ENCODE data around the gene ALOX12B. TPM values are rescaled to one million over a fixed set of nuclear protein-coding genes. Genes with fewer than 3 reads are reported as not detected.

The ALOX12B gene
- total RNA-seq, 4 donors from 2014 or later, result 131 to 246 (median 157) TPM

DNA sequence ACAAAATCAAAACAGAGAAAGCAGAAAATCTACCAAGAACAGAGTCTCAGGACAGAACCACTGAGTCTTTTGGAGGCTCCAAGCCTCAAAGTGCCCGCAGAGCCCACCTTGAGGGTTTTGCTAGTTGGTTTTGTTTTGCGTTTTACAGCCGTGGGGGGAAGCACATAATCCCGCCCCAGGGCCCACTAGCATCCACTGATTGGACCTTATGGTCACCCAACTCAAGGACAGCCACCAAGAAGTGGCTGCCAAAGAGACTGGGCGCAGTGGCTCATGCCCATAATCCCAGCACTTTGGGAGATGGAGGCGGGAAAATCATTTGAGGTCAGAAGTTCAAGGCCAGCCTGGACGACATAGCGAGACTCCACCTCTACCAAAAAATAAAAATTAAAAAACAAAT, 38.8 kb downstream of the ALOX12B start:
- intact Hi-C loops (cut with DNase I; ENCODE audit: low total_unique reads), result no loop called here
- TF ChIP-seq CTCF (IDR thresholded peaks at IDR 0.05), result no peak
- no peak for TF ChIP-seq POLR2A (IDR thresholded peaks at IDR 0.05)
- DNase-seq (ENCODE audit: low spot score in 2 of 2), result peak in 1 of 2 donors; percentile 60
- no peak overlapping the region for H3K4me3 ChIP-seq (ENCODE audit: low read depth, poor library complexity, severe bottlenecking)
- WGBS, 2 donors, result 89 to 91% methylated on average over 8 of the region's 8 CpGs

GRCh38 chr17:8048236-8048635, 39.3 kb downstream of the ALOX12B start:
- TF ChIP-seq CTCF (IDR thresholded peaks at IDR 0.05) (no peak), POLR2A (IDR thresholded peaks at IDR 0.05) (no peak)
- peak in 1 of 2 donors; percentile 62 for DNase-seq (ENCODE audit: low spot score in 2 of 2)
- WGBS, 2 donors, result 94% methylated on average over 8 of the region's 12 CpGs
- intact Hi-C loops (cut with DNase I; ENCODE audit: low total_unique reads), result no loop called here
- no peak overlapping the region for H3K4me3 ChIP-seq (ENCODE audit: low read depth, poor library complexity, severe bottlenecking)

GRCh38 chr17:8047769-8048110, 39.8 kb downstream of the ALOX12B start:
- no peak overlapping the region for H3K4me3 ChIP-seq (ENCODE audit: low read depth, poor library complexity, severe bottlenecking)
- intact Hi-C loops (cut with DNase I; ENCODE audit: low total_unique reads), result no loop called here
- DNase-seq (ENCODE audit: low spot score in 2 of 2), result peak in 1 of 2 donors; percentile 76
- no peak for TF ChIP-seq CTCF (IDR thresholded peaks at IDR 0.05)
- TF ChIP-seq POLR2A (IDR thresholded peaks at IDR 0.05), result no peak
- WGBS, 2 donors, result 93% methylated on average over 4 of the region's 4 CpGs

DNA sequence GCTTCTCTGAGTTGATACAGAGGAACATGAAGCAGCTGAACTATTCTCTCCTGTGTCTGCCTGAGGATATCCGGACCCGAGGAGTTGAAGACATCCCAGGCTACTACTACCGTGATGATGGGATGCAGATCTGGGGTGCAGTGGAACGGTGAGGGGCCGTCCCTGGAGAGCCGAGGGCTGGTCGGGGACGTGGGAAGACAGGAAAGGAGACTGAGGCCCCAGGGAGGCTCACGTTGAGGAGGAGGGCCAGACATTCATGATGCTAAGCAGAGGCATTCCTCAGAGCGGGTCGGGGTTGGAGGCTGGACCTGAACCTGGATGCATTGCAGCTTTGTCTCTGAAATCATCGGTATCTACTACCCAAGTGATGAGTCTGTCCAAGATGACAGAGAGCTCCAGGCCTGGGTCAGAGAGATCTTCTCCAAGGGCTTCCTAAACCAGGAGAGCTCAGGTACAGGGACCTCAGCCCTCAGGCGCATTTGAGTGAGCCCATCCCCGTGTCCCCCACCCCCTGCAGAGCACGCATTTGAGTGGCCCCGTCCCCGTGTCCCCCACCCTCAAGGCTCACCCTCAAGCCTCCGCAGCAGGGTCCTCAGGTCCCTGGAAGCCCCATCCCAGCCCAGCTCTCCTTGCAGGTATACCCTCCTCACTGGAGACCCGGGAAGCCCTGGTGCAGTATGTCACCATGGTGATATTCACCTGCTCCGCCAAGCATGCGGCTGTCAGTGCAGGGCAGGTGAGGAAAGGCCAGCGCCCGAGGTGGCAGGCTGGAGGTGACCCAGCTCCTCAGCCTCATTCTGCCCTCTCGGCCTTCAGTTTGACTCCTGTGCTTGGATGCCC, 40.4 kb downstream of the ALOX12B start:
- peak in 1 of 2 donors; percentile 79 for DNase-seq (ENCODE audit: low spot score in 2 of 2)
- WGBS, 2 donors, result 81 to 84% methylated on average over 22 of the region's 24 CpGs
- intact Hi-C loops (cut with DNase I; ENCODE audit: low total_unique reads), result no loop called here
- no peak overlapping the region for H3K4me3 ChIP-seq (ENCODE audit: low read depth, poor library complexity, severe bottlenecking)
- no peak for TF ChIP-seq CTCF (IDR thresholded peaks at IDR 0.05)
- no peak for TF ChIP-seq POLR2A (IDR thresholded peaks at IDR 0.05)

DNA sequence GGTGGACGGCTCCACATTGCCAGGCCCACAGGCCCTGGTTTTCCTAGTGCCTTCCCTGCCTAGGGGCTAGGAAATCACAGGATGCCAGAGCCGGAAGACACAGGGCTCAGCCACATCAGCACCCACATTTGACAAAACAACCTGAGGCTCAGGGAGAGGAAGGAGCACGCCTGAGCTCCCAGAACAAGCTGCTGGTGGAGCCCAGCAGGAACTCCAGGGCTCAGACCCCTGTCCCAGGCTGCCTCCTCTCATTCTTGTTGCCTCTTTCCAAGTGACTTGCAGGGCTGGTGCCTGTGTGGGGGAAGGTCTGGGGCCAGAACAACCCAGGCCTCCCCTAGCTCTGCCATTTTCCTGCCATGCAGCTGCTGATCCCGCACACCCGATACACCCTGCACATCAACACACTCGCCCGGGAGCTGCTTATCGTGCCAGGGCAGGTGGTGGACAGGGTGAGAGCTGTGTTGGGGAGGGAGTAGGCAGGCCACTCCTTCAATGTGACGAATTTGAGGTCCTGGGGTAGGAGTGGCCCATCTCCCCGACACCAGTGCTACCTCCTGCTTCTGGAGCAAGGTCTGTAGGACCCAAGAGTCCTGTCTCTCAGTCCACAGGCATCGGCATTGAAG, 41.1 kb downstream of the ALOX12B start:
- WGBS, 2 donors, result 80 to 81% methylated on average over 11 of the region's 11 CpGs
- DNase-seq (ENCODE audit: low spot score in 2 of 2), result peak in 1 of 2 donors; percentile 68
- H3K4me3 ChIP-seq (ENCODE audit: low read depth, poor library complexity, severe bottlenecking), result no peak overlapping the region
- intact Hi-C loops (cut with DNase I; ENCODE audit: low total_unique reads), result no loop called here
- no peak for TF ChIP-seq CTCF (IDR thresholded peaks at IDR 0.05)
- TF ChIP-seq POLR2A (IDR thresholded peaks at IDR 0.05), result no peak

Data from lower leg skin (tissue), 4 donors.